GM19328 (cell line): ENCODE data around the gene CCDC194.
"Not testable (repeated sequence)": the region's sequence is repeated elsewhere in the genome, so short reads cannot be mapped to it uniquely, and the experiment has no call there.

Experiments used
- ATAC-seq: cut with Tn5 transposase; IDR thresholded peaks from one replicate; pipeline ENCODE4 v1.9.1; 2021; ENCODE audit warnings: mild to moderate bottlenecking, moderate library complexity; ENCODE audit not compliant: unreplicated experiment

Gene CCDC194

DNA sequence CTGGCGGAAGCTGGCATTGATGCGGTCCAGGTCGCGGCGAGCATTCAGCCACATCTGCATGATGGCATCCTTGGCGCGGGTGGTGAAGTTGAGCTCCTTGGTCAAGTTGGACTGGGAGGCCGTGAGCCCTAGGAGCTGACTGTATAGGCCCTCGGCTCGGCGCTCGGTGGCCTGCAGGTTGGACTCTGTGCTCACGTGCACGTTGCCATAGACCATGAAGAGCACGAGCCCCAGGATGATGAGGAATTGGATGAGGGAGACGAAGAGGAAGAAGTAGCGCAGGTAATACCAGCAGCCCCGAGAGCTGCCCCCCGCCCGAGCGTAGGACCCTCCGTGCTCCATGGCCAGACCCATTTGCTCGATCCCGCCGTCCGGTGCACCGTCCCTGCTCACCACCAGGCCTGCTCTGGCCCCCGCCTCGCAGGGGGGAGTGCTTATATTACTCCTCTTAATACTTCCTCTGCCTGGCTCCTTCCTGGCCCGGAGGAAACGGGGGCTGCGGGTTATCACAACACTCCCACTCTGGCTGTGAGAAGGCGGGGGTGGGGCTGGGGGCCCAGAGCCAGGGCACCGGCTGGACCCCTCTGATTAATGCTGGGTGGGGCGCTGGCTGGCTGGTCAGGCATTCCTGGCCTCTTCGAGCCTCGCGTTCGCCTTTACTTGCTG, 16.9 kb downstream of the CCDC194 start, which contains the start of gene PLVAP:
Gene PLVAP (minus strand): TSS at position 408 of the 666 bp plus-strand sequence. CDS start 54 bp downstream, at position 354.
- no peak for ATAC-seq

- ATAC-seq: peak; percentile 87
These were observed 23.9 kb downstream of the CCDC194 start for GRCh38 chr19:17370026-17370587.

DNA sequence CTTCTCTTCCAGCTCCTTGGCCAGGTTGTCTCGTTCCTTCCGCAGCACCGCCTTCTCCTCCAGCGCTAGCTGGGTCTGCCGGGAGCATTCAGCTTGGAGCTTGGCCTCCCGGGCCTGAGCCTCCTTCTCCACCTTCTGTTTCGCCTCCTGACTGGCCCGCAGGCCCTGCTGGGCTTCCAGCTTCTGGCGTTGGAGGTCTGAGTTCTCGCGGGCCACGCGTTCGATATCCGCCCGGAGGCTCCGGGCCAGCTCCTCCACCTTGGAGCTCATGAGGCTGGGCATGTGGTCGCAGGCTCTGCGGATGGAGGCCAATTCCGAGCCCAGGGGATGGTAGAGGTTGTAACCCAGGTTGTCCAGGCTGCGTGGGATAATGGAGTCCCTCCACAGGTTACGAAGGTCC, 28.6 kb downstream of the CCDC194 start:
- no peak for ATAC-seq

GRCh38 chr19:17363852-17364605, 30.0 kb downstream of the CCDC194 start:
- not testable (repeated sequence) for ATAC-seq

DNA sequence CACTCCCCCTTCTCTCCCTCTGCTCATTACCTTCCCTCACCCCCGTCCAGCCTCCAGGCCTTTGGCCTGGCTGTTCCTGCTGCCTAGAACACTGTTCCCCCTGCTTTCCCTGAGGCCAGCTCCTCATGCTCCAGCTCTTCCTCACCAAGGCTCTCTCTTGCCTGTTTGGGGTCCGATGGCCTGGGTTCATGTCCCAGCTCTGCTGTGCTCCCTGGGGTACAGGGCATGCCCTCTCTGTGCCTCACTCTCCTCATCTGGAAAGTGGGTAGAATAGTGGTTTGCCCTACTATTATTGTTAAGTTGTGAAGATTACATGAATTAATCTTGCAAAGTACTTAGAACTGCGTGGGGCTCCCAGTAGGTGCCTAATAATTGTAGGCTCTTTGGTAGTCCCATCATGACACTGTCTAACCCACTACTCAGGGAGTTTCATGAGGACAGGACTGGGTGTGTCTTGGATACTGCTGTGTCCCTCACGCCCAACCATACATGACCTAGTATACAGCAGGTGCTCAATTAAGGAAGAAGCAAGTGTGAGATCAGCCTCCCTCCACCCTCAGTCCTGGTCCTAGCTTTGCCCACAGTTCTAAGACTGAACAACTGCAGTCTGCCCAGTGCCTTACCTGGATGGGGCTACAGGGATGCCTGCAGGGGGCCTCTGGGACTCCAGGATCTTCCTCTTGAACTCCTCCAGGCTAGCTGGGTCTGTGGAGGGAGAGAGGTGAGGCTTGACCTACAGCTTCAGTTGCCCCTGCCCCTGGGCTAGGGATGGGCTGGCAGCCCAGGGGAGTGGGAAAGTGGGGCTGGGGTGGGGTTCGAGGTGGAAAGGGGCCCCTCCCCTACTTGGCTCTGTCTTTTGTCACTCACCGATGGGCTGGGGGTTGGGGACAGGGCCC, 33.8 kb downstream of the CCDC194 start:
- ATAC-seq: no peak

- ATAC-seq: no peak
These were observed 35.6 kb downstream of the CCDC194 start for GRCh38 chr19:17358395-17358794.

DNA sequence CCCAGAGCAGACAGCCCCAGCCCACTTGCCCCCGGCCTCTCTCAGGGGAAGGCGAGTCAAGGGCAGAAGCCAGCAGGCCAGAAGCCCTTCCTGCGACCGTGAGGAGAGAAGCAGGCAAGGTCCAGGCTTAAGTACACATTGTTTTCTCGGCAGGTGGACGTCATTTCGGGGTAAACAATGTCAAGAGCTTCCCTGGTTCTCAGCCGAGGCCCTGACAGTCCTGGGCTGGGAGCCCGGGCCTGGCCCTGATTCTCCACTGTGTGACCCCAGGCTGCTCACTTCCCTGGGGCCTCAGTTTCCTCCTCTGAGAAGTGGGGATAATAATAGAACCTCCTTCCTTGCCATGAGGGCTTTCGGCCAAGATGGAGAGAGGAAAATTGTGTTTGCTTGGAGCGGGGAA, 36.3 kb downstream of the CCDC194 start:
- no peak for ATAC-seq

DNA sequence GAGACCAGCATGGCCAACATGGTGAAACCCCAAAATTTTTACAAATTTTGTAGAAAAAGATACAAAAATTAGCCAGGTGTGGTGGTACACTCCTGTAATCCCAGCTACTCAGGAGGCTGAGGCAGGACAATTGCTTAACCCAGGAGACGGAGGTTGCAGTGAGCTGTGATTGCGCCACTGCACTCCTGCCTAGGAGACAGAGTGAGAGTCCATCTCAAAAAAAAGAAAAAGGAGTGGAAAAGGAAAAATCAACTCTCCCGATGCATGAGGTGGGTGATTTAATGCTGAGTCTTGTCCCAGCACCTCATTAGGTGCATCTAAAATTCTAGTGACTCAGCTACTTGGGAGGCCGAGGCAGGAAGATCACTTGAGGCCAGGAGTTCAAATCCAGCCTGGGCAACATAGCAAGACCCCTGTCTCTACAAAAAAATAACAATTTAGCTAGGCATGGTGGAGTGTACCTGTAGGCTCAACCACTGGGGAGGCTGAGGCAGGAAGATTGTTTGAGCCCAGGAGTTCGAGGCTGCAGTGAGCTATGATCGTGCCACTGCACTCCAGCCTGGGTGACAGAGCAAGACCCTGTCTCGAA, 36.8 kb downstream of the CCDC194 start:
- ATAC-seq: no peak

DNA sequence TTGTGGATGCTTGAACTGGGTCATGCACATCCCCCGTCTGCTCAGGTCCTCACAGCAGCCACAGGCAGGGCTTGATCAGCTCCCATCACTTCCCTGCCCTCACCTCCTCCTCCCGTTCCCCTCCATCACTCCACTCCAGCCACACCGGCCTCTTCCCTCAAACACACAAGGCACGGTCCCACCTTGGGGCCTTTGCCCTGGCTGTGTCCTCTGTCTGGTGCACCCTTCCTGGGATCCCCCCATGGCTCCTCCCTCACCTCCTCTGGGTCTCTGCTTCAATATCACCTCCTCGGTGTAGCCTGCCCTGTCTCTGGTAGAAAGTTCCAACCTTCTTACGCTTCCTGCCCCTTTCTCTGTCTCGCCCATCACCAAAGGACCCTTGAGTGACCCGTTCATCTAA, 40.6 kb downstream of the CCDC194 start:
- ATAC-seq: no peak

DNA sequence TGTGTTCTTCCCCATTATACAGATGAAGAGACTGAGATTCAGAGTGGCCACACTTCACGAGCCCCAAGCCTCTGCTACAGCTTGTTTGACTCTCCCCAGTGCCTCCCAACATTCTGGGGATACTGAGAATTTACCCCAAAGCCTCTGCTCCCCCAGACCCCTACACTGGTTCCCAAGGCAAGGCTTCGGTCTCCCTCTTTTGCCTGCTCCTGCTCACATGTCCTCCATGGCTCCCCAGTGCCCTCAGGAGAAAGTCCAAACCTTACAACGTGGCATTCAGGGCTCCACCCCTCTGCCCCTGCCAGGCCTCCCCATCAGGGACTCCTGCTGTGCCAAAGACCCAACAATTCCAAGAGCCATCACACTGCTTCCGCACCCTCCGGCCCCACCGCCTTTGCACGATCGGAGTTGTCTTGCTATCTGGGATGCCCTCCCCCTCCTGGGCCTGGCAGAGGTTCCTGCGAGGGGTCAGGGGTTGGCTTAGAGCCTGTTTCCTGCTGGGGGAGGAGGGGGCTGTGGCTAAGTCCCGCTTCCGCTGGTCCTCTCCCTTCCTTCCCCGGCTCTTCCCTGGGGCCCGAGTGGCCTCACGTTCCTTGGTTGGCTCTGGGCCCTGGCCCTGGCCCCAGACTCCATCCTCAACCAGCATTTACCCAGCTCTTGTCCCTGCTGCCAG, 41.3 kb downstream of the CCDC194 start:
- ATAC-seq: no peak

DNA sequence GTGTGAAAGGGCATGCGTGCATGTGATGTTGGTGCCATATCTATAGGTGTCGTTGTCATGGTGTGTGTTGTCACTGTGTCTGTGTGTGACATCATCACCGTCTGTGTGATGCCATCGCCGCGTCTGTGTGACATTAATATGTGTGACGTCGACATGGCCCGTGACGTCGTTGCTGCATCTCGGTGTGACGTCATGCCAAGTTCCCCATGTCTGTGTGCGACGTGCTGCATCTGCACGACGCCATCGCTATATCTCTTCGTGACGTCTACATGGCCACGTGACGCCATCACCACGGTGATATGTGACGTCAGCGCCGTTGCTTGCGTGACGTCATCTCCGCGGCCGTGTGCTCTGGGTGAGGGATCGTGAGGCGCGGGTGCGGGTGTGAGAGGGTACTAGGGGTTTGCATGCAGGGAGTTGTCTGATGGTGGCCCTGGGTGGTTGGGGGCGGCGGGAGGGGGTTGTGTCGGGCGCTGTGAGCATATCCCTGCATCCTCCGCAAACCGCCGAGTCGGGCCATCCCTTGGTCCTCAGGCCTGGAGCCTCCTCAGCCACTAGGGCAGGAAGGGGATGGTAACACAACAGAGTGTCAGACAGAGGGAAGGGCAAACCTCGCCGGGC, 42.1 kb downstream of the CCDC194 start:
- no peak for ATAC-seq

DNA sequence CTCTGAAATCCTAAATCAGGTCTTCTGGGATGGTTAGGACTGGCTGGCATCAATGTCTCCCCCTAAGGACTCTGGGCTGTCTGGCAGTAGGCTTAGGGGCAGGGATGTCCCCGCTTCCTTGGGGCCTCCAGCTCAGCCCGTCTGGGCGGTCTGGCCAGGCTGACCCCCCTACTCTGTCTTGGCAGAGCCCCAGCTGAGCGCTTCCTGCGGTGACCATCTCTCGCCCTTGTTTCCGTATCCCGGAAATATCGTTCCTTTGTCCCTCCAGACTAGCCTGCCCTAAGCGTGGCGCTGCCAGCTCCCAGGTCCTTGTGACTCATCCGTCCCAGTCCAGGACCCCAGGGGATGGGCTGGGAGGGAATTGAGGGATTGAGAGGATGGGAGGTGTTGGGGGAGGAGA, 45.3 kb downstream of the CCDC194 start:
- no peak for ATAC-seq

- ATAC-seq: no peak
These were observed 46.1 kb downstream of the CCDC194 start for GRCh38 chr19:17347877-17348276.

- ATAC-seq: no peak
These were observed 46.6 kb downstream of the CCDC194 start for GRCh38 chr19:17347361-17347760.

GRCh38 chr19:17346109-17346671, 47.8 kb downstream of the CCDC194 start:
- no peak for ATAC-seq

DNA sequence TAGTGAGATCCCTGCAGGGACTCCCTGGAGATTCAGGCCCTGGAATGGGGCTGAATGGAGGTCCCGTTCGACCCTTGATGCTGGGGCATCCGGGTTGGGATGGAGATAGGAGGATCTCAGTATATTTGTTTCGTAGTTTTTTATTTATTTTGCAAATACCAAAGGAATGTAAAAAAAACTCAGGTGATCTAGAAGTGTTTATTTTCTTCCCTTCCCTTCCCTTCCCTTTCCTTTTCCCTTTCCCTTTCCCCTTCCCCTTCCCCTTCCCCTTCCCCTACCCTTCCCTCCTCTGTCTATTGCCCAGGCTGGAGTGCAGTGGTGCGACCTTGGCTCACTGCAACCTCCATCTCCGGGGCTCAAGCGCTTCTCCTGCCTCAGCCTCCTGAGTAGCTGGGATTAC, 52.2 kb downstream of the CCDC194 start:
- ATAC-seq: no peak

DNA sequence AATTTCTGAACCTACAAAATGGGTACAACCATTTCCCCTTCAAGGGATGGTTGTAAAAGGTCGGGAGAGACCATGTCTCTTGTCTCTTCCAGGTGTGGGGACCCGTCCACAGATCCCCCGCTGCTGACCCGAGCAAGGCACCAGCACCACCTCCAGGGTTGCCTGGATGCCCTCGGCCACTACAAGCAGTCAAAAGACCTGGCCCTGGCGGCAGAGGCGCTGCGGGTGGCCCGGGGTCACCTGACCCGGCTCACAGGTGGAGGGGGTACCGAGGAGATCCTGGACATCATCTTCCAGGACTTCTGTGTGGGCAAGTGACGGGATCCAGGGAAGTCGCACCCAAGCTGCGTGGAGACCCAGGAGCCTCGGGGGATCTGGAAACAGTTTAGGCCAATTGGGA, 52.6 kb downstream of the CCDC194 start:
- ATAC-seq: no peak

GRCh38 chr19:17340871-17341357, 53.1 kb downstream of the CCDC194 start:
- no peak for ATAC-seq
